Nephron progenitor cell (in vitro differentiated cells): ENCODE measurements around the gene GRIK4.
A peak's percentile ranks its signal among the peaks of the same experiment; 100 is the strongest.

Source experiments
- DNase-seq: peaks from one replicate; pipeline ENCODE4 v3.0.0; 2021
- H3K27ac Mint-ChIP-seq: 2 replicates; pipeline ENCODE4 v1.8.0; 2021; ENCODE audit warnings: mild to moderate bottlenecking, moderate library complexity, mixed read lengths
- H3K27me3 Mint-ChIP-seq: 2 replicates; pipeline ENCODE4 v1.8.0; 2021; ENCODE audit warnings: mild to moderate bottlenecking, low read depth, mixed read lengths; ENCODE audit not compliant: poor library complexity
- H3K36me3 Mint-ChIP-seq: 2 replicates; pipeline ENCODE4 v1.8.0; 2021; ENCODE audit warnings: low read depth, mixed read lengths
- H3K4me1 Mint-ChIP-seq: 2 replicates; pipeline ENCODE4 v1.8.0; 2021; ENCODE audit warnings: mixed read lengths
- H3K4me3 Mint-ChIP-seq: 2 replicates; pipeline ENCODE4 v1.8.0; 2021; ENCODE audit warnings: mild to moderate bottlenecking, moderate library complexity, mixed read lengths
- H3K9me3 Mint-ChIP-seq: 2 replicates; pipeline ENCODE4 v1.8.0; 2021; ENCODE audit warnings: mild to moderate bottlenecking, moderate library complexity, mixed read lengths
- CTCF ChIP-seq: fragments of 200-600 bp; sonication (generic); IDR thresholded peaks from 2 replicates; pipeline ENCODE4 v1.5.0; 2021; ENCODE audit warnings: antibody characterized with exemption

Gene GRIK4

GRCh38 chr11:120696597-120697218, 185.2 kb downstream of the GRIK4 start:
- TF ChIP-seq CTCF: peak; percentile 9
- H3K36me3 Mint-ChIP-seq: no peaks in the 10 kb centered on the region
- H3K9me3 Mint-ChIP-seq: no peaks in the 10 kb centered on the region
- H3K4me1 Mint-ChIP-seq: peaks cover 9% of the 10 kb centered on the region
- no peak overlapping the region for H3K4me3 Mint-ChIP-seq
- peak overlapping the region; percentile 54 for H3K27ac Mint-ChIP-seq
- peaks cover 9% of the 10 kb centered on the region for H3K27me3 Mint-ChIP-seq
- no peak for DNase-seq

GRCh38 chr11:120698918-120699317, 187.4 kb downstream of the GRIK4 start:
- no peak for TF ChIP-seq CTCF
- H3K27me3 Mint-ChIP-seq: peaks cover 11% of the 10 kb centered on the region
- no peak overlapping the region for H3K27ac Mint-ChIP-seq
- no peak for DNase-seq
- no peak overlapping the region for H3K4me3 Mint-ChIP-seq
- no peaks in the 10 kb centered on the region for H3K36me3 Mint-ChIP-seq
- peaks cover 4% of the 10 kb centered on the region for H3K9me3 Mint-ChIP-seq
- H3K4me1 Mint-ChIP-seq: no peaks in the 10 kb centered on the region

GRCh38 chr11:120702656-120703055, 191.1 kb downstream of the GRIK4 start:
- Mint-ChIP-seq H3K4me1 (no peaks in the 10 kb centered on the region), H3K27ac (no peak overlapping the region), H3K36me3 (no peaks in the 10 kb centered on the region), H3K4me3 (no peak overlapping the region), H3K9me3 (peaks cover 39% of the 10 kb centered on the region), H3K27me3 (peaks cover 6% of the 10 kb centered on the region)
- TF ChIP-seq CTCF: no peak
- no peak for DNase-seq

GRCh38 chr11:120703358-120704152, 192.0 kb downstream of the GRIK4 start:
- no peak for TF ChIP-seq CTCF
- H3K27me3 Mint-ChIP-seq: peaks cover 9% of the 10 kb centered on the region
- no peak overlapping the region for H3K4me3 Mint-ChIP-seq
- H3K36me3 Mint-ChIP-seq: no peaks in the 10 kb centered on the region
- DNase-seq: no peak
- H3K27ac Mint-ChIP-seq: no peak overlapping the region
- H3K9me3 Mint-ChIP-seq: peaks cover 42% of the 10 kb centered on the region
- no peaks in the 10 kb centered on the region for H3K4me1 Mint-ChIP-seq

- no peak overlapping the region for H3K4me3 Mint-ChIP-seq
- no peak overlapping the region for H3K27ac Mint-ChIP-seq
- DNase-seq: no peak
- peaks cover 9% of the 10 kb centered on the region for H3K27me3 Mint-ChIP-seq
- no peaks in the 10 kb centered on the region for H3K36me3 Mint-ChIP-seq
- TF ChIP-seq CTCF: no peak
- no peaks in the 10 kb centered on the region for H3K4me1 Mint-ChIP-seq
- peaks cover 42% of the 10 kb centered on the region for H3K9me3 Mint-ChIP-seq
Measured at GRCh38 chr11:120704256-120704750, 192.8 kb downstream of the GRIK4 start.
